HUES64 (cell line): ENCODE measurements around the gene FTO.
"Not testable (repeated sequence)": the region's sequence is repeated elsewhere in the genome, so short reads cannot be mapped to it uniquely, and the experiment has no call there.

ENCODE experiments used
- H3K27ac ChIP-seq: 2 replicates; pipeline ENCODE4 v1.7.0; 2013; ENCODE audit warnings: low read depth, low read length, inconsistent platforms
- H3K27me3 ChIP-seq: 2 replicates; pipeline ENCODE4 v1.6.1; 2013; ENCODE audit warnings: mild to moderate bottlenecking, low read length; ENCODE audit not compliant: insufficient read depth
- H3K36me3 ChIP-seq: 2 replicates; pipeline ENCODE4 v1.6.1; 2013; ENCODE audit warnings: mild to moderate bottlenecking, low read length; ENCODE audit not compliant: insufficient read depth
- H3K4me1 ChIP-seq: 2 replicates; pipeline ENCODE4 v1.6.1; 2013; ENCODE audit warnings: mild to moderate bottlenecking, low read length, moderate library complexity; ENCODE audit not compliant: insufficient read depth
- H3K4me3 ChIP-seq: 2 replicates; pipeline ENCODE4 v1.5.1; 2013; ENCODE audit warnings: mild to moderate bottlenecking, low read length, moderate library complexity
- H3K9ac ChIP-seq: 2 replicates; pipeline ENCODE4 v1.6.1; 2013; ENCODE audit warnings: mild to moderate bottlenecking, low read depth, low read length
- H3K9me3 ChIP-seq: 2 replicates; pipeline ENCODE4 v1.6.1; 2013; ENCODE audit warnings: low read depth, low read length; ENCODE audit not compliant: insufficient read depth
- WGBS: fragments of 150-250, 120-280 bp; methylation state at CpG from one replicate; pipeline ENCODE4 v1.1.7; 2013; ENCODE audit warnings: missing lambda C conversion rate; 5-methylcytosine and 5-hydroxymethylcytosine counted together

FTO gene

GRCh38 chr16:53680756-53681155, 23.2 kb upstream of the FTO start:
- Histone ChIP-seq H3K4me3 (no peak overlapping the region), H3K27me3 (no peaks in the 10 kb centered on the region), H3K4me1 (no peaks in the 10 kb centered on the region), H3K27ac (no peak overlapping the region), H3K36me3 (peaks cover 12% of the 10 kb centered on the region), H3K9me3 (no peaks in the 10 kb centered on the region), H3K9ac (no peak overlapping the region)
- 94% methylated on average over 2 of the region's 2 CpGs for whole genome bisulfite sequencing

- H3K9ac ChIP-seq, result no peak overlapping the region
- no peaks in the 10 kb centered on the region for H3K27me3 ChIP-seq
- H3K27ac ChIP-seq, result no peak overlapping the region
- peaks cover 18% of the 10 kb centered on the region for H3K36me3 ChIP-seq
- H3K4me3 ChIP-seq, result no peak overlapping the region
- H3K4me1 ChIP-seq, result no peaks in the 10 kb centered on the region
- 68% methylated on average over 2 of the region's 2 CpGs for WGBS
- H3K9me3 ChIP-seq, result no peaks in the 10 kb centered on the region
These were observed 22.6 kb upstream of the FTO start for GRCh38 chr16:53681354-53681753.

GRCh38 chr16:53685334-53685733, 18.6 kb upstream of the FTO start:
- H3K36me3 ChIP-seq, result peaks cover 34% of the 10 kb centered on the region
- 95% methylated on average over 2 of the region's 3 CpGs for WGBS
- H3K4me3 ChIP-seq, H3K9ac ChIP-seq, H3K27ac ChIP-seq, H3K9me3 ChIP-seq, H3K27me3 ChIP-seq, H3K4me1 ChIP-seq: not testable (repeated sequence)

DNA sequence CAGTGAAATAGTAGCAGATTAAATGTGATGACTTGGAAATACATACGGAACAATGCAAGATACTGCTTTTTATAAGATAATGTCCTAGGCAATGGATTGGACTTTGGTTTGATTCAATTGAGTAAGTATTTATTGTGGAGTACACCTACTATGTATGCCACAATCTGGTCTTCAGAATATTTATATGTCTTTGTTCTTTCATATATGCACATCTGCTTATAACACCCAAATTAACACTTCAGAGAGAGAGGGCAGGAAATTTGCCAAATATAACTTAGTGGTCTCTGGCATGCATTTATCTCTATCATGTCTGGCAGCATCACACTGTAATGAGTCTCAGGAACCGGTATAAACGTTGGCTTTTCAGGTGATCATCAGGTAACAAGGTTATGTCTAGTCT, 17.2 kb upstream of the FTO start:
- H3K27ac ChIP-seq, result no peak overlapping the region
- WGBS, result 94% methylated on average over 3 of the region's 3 CpGs

DNA sequence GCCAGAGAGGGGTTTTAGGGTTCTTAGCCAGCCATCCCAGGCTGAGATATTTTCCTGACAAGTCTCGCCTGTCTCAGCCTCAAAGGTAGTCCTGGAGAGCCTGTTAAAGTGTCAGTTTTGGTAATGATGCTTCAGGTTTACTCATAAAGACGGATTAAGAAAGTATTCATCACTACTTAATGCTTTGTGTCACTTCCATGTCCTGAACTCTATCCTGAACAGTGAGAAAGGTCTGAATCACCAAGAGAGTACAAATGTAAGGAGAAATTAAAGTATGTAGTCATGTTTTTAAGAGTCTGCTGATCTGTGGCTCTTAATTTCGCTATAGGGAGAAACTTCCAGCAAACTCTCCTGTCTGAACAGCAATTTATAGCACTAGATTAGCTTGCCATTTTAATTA, 14.3 kb upstream of the FTO start:
- WGBS, result 87% methylated on average over 3 of the region's 3 CpGs
- Histone ChIP-seq H3K9ac (no peak overlapping the region), H3K4me1 (no peaks in the 10 kb centered on the region), H3K36me3 (peaks cover 50% of the 10 kb centered on the region), H3K9me3 (no peaks in the 10 kb centered on the region), H3K4me3 (no peak overlapping the region), H3K27me3 (no peaks in the 10 kb centered on the region), H3K27ac (no peak overlapping the region)

More for the DNA sequence above, 17.2 kb upstream of the FTO start:
- Histone ChIP-seq H3K36me3 (peaks cover 45% of the 10 kb centered on the region), H3K9ac (no peak overlapping the region), H3K27me3 (no peaks in the 10 kb centered on the region), H3K4me1 (no peaks in the 10 kb centered on the region), H3K4me3 (no peak overlapping the region), H3K9me3 (no peaks in the 10 kb centered on the region)

DNA sequence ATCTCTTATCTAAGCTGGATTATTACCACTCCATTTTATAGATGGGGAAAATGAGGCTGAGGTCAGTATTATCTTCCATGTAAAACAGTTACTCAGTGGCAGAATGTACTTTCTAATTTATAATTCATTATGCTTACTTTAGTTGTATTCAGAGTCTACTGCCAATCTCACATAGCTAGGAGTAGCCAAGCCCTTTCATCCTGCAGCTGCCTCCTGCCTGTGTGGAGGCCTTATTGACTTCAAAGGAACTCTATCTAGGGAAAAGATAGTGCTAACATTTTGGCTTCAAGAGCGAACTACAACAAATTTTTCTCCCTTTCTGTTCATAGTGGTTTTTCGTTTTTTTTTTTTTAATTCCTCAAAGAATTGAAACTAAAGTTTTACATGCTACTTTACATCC, 13.2 kb upstream of the FTO start:
- Histone ChIP-seq H3K4me1 (no peaks in the 10 kb centered on the region), H3K9ac (no peak overlapping the region), H3K9me3 (no peaks in the 10 kb centered on the region), H3K36me3 (peaks cover 52% of the 10 kb centered on the region), H3K27ac (no peak overlapping the region), H3K4me3 (no peak overlapping the region), H3K27me3 (no peaks in the 10 kb centered on the region)
- 100% methylated on average over 2 of the region's 2 CpGs for WGBS

- H3K9ac ChIP-seq, result no peak overlapping the region
- 93% methylated on average over 5 of the region's 5 CpGs for WGBS
- no peak overlapping the region for H3K4me3 ChIP-seq
- no peaks in the 10 kb centered on the region for H3K4me1 ChIP-seq
- peaks cover 6% of the 10 kb centered on the region; the same call in 1 of the 2 replicates for H3K9me3 ChIP-seq
- H3K27me3 ChIP-seq, result no peaks in the 10 kb centered on the region
- H3K36me3 ChIP-seq, result peaks cover 49% of the 10 kb centered on the region
- H3K27ac ChIP-seq, result no peak overlapping the region
These were observed 11.8 kb upstream of the FTO start for GRCh38 chr16:53692146-53692545.

DNA sequence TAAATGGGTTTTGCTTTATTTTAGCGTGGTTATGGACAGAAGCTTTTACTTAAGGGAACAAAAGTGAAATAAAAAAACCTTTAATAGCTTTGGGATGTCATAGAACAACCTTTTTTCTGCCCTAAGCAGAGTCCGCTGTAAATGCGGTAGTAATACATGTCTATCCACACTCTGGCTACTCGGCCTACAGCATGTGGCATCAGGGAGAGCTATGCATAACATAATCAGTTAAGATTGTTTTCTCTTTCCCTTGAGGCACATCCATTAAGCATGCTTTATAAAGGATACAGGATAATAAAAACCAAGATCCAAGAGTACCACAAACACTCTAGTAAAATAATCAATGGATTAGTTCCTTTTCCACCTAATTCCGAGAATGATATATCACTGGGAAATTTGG, 10.6 kb upstream of the FTO start:
- H3K4me1 ChIP-seq, result no peaks in the 10 kb centered on the region
- H3K9me3 ChIP-seq, result peaks cover 6% of the 10 kb centered on the region; the same call in 1 of the 2 replicates
- H3K27me3 ChIP-seq, result no peaks in the 10 kb centered on the region
- 96% methylated on average over 4 of the region's 5 CpGs for WGBS
- no peak overlapping the region for H3K27ac ChIP-seq
- H3K9ac ChIP-seq, result no peak overlapping the region
- no peak overlapping the region for H3K4me3 ChIP-seq
- H3K36me3 ChIP-seq, result peaks cover 42% of the 10 kb centered on the region

GRCh38 chr16:53695070-53695469, 8.9 kb upstream of the FTO start:
- Histone ChIP-seq H3K27ac (no peak overlapping the region), H3K4me1 (no peaks in the 10 kb centered on the region), H3K9ac (no peak overlapping the region), H3K9me3 (peaks cover 6% of the 10 kb centered on the region; the same call in 1 of the 2 replicates), H3K27me3 (no peaks in the 10 kb centered on the region), H3K36me3 (peaks cover 49% of the 10 kb centered on the region), H3K4me3 (no peak overlapping the region)
- 100% methylated on average over 1 of the region's 1 CpG for WGBS

- 96% methylated on average over 29 of the region's 31 CpGs for WGBS
- not testable (repeated sequence) for H3K9me3 ChIP-seq, H3K4me3 ChIP-seq, H3K27me3 ChIP-seq, H3K9ac ChIP-seq, H3K4me1 ChIP-seq, H3K27ac ChIP-seq
- H3K36me3 ChIP-seq, result peaks cover 48% of the 10 kb centered on the region
These were observed 5.7 kb upstream of the FTO start for GRCh38 chr16:53698271-53698670.

- no peak overlapping the region for H3K27ac ChIP-seq
- H3K9me3 ChIP-seq, result no peaks in the 10 kb centered on the region
- WGBS, result 42% methylated on average over 6 of the region's 6 CpGs
These were observed 473 bp downstream of the FTO start for GRCh38 chr16:53704445-53704813.

DNA sequence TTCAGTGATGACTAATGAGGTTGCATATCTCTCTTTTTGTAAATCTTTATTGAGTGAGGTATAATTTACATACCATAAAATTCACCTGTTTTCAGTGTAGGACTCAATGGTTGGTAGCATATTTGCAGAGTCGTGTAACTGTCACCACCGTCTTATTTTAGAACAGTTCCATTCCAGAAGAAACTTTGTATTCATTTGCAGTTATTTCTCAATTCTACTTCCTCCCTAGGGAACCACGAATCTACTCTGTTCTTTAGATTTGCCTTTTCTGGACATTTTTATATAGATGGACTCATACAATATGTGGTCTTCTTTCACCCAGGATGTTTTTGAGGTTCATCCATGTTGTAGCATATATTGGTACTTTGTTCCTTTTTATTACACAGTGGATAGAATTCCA, 3.7 kb downstream of the FTO start:
- Histone ChIP-seq H3K4me3 (no peak overlapping the region), H3K9me3 (no peaks in the 10 kb centered on the region), H3K4me1 (peaks cover 5% of the 10 kb centered on the region; the same call in 1 of the 2 replicates), H3K9ac (no peak overlapping the region), H3K27ac (no peak overlapping the region), H3K27me3 (no peaks in the 10 kb centered on the region), H3K36me3 (no peaks in the 10 kb centered on the region)
- WGBS, result 93% methylated on average over 3 of the region's 3 CpGs

More at GRCh38 chr16:53704445-53704813, 473 bp downstream of the FTO start:
- Histone ChIP-seq H3K4me1 (peaks cover 5% of the 10 kb centered on the region; the same call in 1 of the 2 replicates), H3K9ac (peak overlapping the region; percentile 68), H3K4me3 (peak overlapping the region; percentile 80), H3K36me3 (peaks cover 20% of the 10 kb centered on the region), H3K27me3 (no peaks in the 10 kb centered on the region)
